Measurements from ENCODE around the gene CDCA4.
A peak's percentile ranks its signal among the peaks of the same experiment; 100 is the strongest.

CDCA4 gene

GRCh38 chr14:104994978-104995377 lies 25.9 kb downstream of the CDCA4 start:
- Histone ChIP-seq H3K36me3 (ENCODE audit: control insufficient read depth, insufficient read depth, low read length) (peaks cover 8% of the 10 kb centered on the region), H3K9me3 (ENCODE audit: control insufficient read depth, insufficient read depth, low read depth, low read length) (peaks cover 7% of the 10 kb centered on the region; the same call in 1 of the 2 replicates), H3K4me3 (ENCODE audit: low read depth, low read length) (no peak overlapping the region), H3K9ac (ENCODE audit: low read length) (peak overlapping the region; percentile 10), H3K4me1 (ENCODE audit: control insufficient read depth, insufficient read depth, low read length) (no peaks in the 10 kb centered on the region), H3K27me3 (ENCODE audit: control insufficient read depth, insufficient read depth, low read length) (no peaks in the 10 kb centered on the region), H3K27ac (ENCODE audit: low read depth, low read length) (no peak overlapping the region)

- Histone ChIP-seq H3K4me3 (ENCODE audit: low read depth, low read length) (no peak overlapping the region), H3K9me3 (ENCODE audit: control insufficient read depth, insufficient read depth, low read depth, low read length) (no peaks in the 10 kb centered on the region), H3K36me3 (ENCODE audit: control insufficient read depth, insufficient read depth, low read length) (peaks cover 8% of the 10 kb centered on the region), H3K4me1 (ENCODE audit: control insufficient read depth, insufficient read depth, low read length) (no peaks in the 10 kb centered on the region), H3K27ac (ENCODE audit: low read depth, low read length) (no peak overlapping the region), H3K27me3 (ENCODE audit: control insufficient read depth, insufficient read depth, low read length) (no peaks in the 10 kb centered on the region), H3K9ac (ENCODE audit: low read length) (no peak overlapping the region)
Measured at GRCh38 chr14:104993808-104994591, 26.9 kb downstream of the CDCA4 start.

GRCh38 chr14:104993306-104993705 lies 27.6 kb downstream of the CDCA4 start:
- Histone ChIP-seq H3K4me3 (ENCODE audit: low read depth, low read length) (no peak overlapping the region), H3K9ac (ENCODE audit: low read length) (no peak overlapping the region), H3K36me3 (ENCODE audit: control insufficient read depth, insufficient read depth, low read length) (peaks cover 8% of the 10 kb centered on the region), H3K4me1 (ENCODE audit: control insufficient read depth, insufficient read depth, low read length) (no peaks in the 10 kb centered on the region), H3K27ac (ENCODE audit: low read depth, low read length) (no peak overlapping the region), H3K9me3 (ENCODE audit: control insufficient read depth, insufficient read depth, low read depth, low read length) (no peaks in the 10 kb centered on the region), H3K27me3 (ENCODE audit: control insufficient read depth, insufficient read depth, low read length) (no peaks in the 10 kb centered on the region)

- Histone ChIP-seq H3K4me3 (ENCODE audit: low read depth, low read length) (no peak overlapping the region), H3K27ac (ENCODE audit: low read depth, low read length) (no peak overlapping the region), H3K36me3 (ENCODE audit: control insufficient read depth, insufficient read depth, low read length) (peaks cover 8% of the 10 kb centered on the region), H3K9me3 (ENCODE audit: control insufficient read depth, insufficient read depth, low read depth, low read length) (no peaks in the 10 kb centered on the region), H3K9ac (ENCODE audit: low read length) (no peak overlapping the region), H3K4me1 (ENCODE audit: control insufficient read depth, insufficient read depth, low read length) (no peaks in the 10 kb centered on the region), H3K27me3 (ENCODE audit: control insufficient read depth, insufficient read depth, low read length) (no peaks in the 10 kb centered on the region)
Measured at GRCh38 chr14:104992501-104992900, 28.4 kb downstream of the CDCA4 start.

GRCh38 chr14:104991896-104992230 lies 29.0 kb downstream of the CDCA4 start:
- peaks cover 8% of the 10 kb centered on the region for H3K36me3 ChIP-seq (ENCODE audit: control insufficient read depth, insufficient read depth, low read length)
- H3K9ac ChIP-seq (ENCODE audit: low read length) = no peak overlapping the region
- H3K27ac ChIP-seq (ENCODE audit: low read depth, low read length) = no peak overlapping the region
- H3K4me3 ChIP-seq (ENCODE audit: low read depth, low read length) = no peak overlapping the region
- no peaks in the 10 kb centered on the region for H3K4me1 ChIP-seq (ENCODE audit: control insufficient read depth, insufficient read depth, low read length)
- no peaks in the 10 kb centered on the region for H3K9me3 ChIP-seq (ENCODE audit: control insufficient read depth, insufficient read depth, low read depth, low read length)
- H3K27me3 ChIP-seq (ENCODE audit: control insufficient read depth, insufficient read depth, low read length) = peaks cover 1% of the 10 kb centered on the region; the same call in 1 of the 2 replicates

- peaks cover 8% of the 10 kb centered on the region for H3K36me3 ChIP-seq (ENCODE audit: control insufficient read depth, insufficient read depth, low read length)
- no peak overlapping the region for H3K4me3 ChIP-seq (ENCODE audit: low read depth, low read length)
- H3K27ac ChIP-seq (ENCODE audit: low read depth, low read length) = no peak overlapping the region
- no peak overlapping the region for H3K9ac ChIP-seq (ENCODE audit: low read length)
- H3K27me3 ChIP-seq (ENCODE audit: control insufficient read depth, insufficient read depth, low read length) = peaks cover 11% of the 10 kb centered on the region; the same call in 1 of the 2 replicates
- H3K9me3 ChIP-seq (ENCODE audit: control insufficient read depth, insufficient read depth, low read depth, low read length) = no peaks in the 10 kb centered on the region
- H3K4me1 ChIP-seq (ENCODE audit: control insufficient read depth, insufficient read depth, low read length) = peaks cover 8% of the 10 kb centered on the region; the same call in 1 of the 2 replicates
Measured at GRCh38 chr14:104989951-104990303, 31.0 kb downstream of the CDCA4 start.

- no peaks in the 10 kb centered on the region for H3K9me3 ChIP-seq (ENCODE audit: control insufficient read depth, insufficient read depth, low read depth, low read length)
- H3K4me3 ChIP-seq (ENCODE audit: low read depth, low read length) = no peak overlapping the region
- H3K27me3 ChIP-seq (ENCODE audit: control insufficient read depth, insufficient read depth, low read length) = peaks cover 11% of the 10 kb centered on the region; the same call in 1 of the 2 replicates
- no peak overlapping the region for H3K27ac ChIP-seq (ENCODE audit: low read depth, low read length)
- H3K36me3 ChIP-seq (ENCODE audit: control insufficient read depth, insufficient read depth, low read length) = peaks cover 8% of the 10 kb centered on the region
- peaks cover 8% of the 10 kb centered on the region; the same call in 1 of the 2 replicates for H3K4me1 ChIP-seq (ENCODE audit: control insufficient read depth, insufficient read depth, low read length)
- no peak overlapping the region for H3K9ac ChIP-seq (ENCODE audit: low read length)
Measured at GRCh38 chr14:104989236-104989950, 31.5 kb downstream of the CDCA4 start.

- peaks cover 11% of the 10 kb centered on the region; the same call in 1 of the 2 replicates for H3K4me1 ChIP-seq (ENCODE audit: control insufficient read depth, insufficient read depth, low read length)
- no peak overlapping the region for H3K27ac ChIP-seq (ENCODE audit: low read depth, low read length)
- H3K9me3 ChIP-seq (ENCODE audit: control insufficient read depth, insufficient read depth, low read depth, low read length) = no peaks in the 10 kb centered on the region
- 0 out of 2 replicates have a peak, but pooled peaks cover 1% of the 10 kb centered on the region for H3K36me3 ChIP-seq (ENCODE audit: control insufficient read depth, insufficient read depth, low read length)
- H3K9ac ChIP-seq (ENCODE audit: low read length) = peak overlapping the region; percentile 36
- peak overlapping the region; percentile 79 for H3K4me3 ChIP-seq (ENCODE audit: low read depth, low read length)
- H3K27me3 ChIP-seq (ENCODE audit: control insufficient read depth, insufficient read depth, low read length) = peaks cover 11% of the 10 kb centered on the region; the same call in 1 of the 2 replicates
Measured at GRCh38 chr14:104986487-104987164, 34.3 kb downstream of the CDCA4 start.

- Histone ChIP-seq H3K9ac (ENCODE audit: low read length) (peak within 1 kb of the TSS; percentile 36), H3K27me3 (ENCODE audit: control insufficient read depth, insufficient read depth, low read length) (peaks cover 11% of the 10 kb centered on the region; the same call in 1 of the 2 replicates), H3K36me3 (ENCODE audit: control insufficient read depth, insufficient read depth, low read length) (no peaks in the 10 kb centered on the region), H3K9me3 (ENCODE audit: control insufficient read depth, insufficient read depth, low read depth, low read length) (no peaks in the 10 kb centered on the region), H3K4me3 (ENCODE audit: low read depth, low read length) (peak within 1 kb of the TSS; percentile 79), H3K27ac (ENCODE audit: low read depth, low read length) (no peak within 1 kb of the TSS), H3K4me1 (ENCODE audit: control insufficient read depth, insufficient read depth, low read length) (peaks cover 11% of the 10 kb centered on the region; the same call in 1 of the 2 replicates)
Measured at GRCh38 chr14:104985675-104986486, 35.0 kb downstream of the CDCA4 start, which contains the start of gene CLBA1. Gene CLBA1 (plus strand): TSS chr14:104985788. CDS start chr14:104986432, 644 bp downstream.
